ENCODE data around the gene PLAA.
A peak's percentile ranks its signal among the peaks of the same experiment; 100 is the strongest.

Gene PLAA

DNA sequence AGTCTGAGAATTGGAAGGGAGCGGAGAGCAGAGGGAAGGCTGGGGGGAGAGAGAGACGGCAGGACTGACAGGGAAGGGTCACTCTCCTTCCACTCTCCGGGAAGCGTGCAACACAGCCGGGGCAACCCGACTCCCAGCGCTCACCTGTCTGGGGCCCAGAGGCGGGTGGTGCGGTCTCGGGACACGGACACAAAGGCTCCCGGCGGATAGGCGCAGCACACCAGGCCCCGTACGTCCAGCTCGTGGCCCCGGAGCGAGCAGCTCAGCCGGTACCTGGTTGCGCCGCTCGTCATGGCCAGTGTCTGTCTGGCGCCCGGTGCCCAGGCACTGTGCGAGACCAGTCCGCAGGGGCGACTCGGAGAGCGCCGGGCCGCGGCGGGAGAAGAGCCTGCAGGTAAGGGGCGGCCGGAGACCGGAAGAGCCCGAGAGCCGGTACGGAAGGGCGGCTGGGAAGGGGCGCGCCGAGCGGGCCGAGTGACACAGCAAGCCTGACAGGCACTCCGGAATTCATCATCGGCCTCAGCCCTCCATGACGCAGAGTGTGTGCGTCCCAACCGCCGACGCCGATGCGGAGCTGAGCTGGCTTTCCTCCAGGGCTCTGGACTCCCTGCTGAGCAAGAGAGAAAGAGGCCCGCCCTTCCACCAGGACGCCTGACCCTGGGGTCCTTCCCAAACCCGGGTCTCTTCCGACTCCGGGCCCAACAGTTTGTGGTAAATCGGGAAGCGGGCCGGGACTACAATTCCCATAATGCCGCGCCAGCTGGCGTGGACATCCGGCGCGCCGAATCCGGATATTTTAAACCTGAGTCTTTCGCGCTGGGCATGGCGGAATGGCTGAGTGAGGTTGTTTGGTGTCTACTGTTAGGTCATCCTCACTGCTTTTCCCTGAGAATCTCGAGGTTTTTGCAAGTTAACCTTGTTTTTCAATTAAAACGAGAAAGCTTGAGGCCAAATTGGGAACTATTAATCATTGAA is at the start of gene PLAA:
Gene PLAA (minus strand): TSS at position 490 of the 975 bp plus-strand sequence. CDS start 197 bp downstream, at position 293.
- DNase-seq (ENCODE audit: low read depth) = peak; percentile 70
- TF ChIP-seq, protein P1, sequence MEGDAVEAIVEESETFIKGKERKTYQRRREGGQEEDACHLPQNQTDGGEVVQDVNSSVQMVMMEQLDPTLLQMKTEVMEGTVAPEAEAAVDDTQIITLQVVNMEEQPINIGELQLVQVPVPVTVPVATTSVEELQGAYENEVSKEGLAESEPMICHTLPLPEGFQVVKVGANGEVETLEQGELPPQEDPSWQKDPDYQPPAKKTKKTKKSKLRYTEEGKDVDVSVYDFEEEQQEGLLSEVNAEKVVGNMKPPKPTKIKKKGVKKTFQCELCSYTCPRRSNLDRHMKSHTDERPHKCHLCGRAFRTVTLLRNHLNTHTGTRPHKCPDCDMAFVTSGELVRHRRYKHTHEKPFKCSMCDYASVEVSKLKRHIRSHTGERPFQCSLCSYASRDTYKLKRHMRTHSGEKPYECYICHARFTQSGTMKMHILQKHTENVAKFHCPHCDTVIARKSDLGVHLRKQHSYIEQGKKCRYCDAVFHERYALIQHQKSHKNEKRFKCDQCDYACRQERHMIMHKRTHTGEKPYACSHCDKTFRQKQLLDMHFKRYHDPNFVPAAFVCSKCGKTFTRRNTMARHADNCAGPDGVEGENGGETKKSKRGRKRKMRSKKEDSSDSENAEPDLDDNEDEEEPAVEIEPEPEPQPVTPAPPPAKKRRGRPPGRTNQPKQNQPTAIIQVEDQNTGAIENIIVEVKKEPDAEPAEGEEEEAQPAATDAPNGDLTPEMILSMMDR (conservative IDR thresholded peaks at IDR 0.05; ENCODE audit: low read depth, low read length) = no peak
- peak within 1 kb of the TSS; percentile 95 for H3K4me3 ChIP-seq (ENCODE audit: low read length)

DNA sequence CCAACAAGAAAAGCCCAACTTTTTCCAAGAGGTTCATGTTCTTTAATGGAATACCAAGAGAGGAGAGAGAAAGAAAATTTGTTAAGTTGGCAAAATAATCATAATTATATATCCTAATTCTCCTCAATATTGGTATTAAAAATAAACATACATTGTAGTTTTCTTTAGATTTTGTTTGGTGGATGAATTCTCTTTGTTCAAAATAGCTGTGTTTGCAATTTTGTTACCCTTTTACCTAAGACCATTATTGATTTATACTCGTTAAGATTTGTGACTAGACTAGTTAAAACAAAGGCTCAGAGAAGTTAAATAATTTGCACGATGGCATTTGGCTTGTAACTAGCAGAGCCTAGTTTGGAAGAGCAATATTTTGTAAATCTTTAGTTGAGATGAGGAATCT is 48.8 kb upstream of the PLAA start:
- no peak overlapping the region for H3K4me3 ChIP-seq (ENCODE audit: low read length)
- no peak for DNase-seq (ENCODE audit: low read depth)
- TF ChIP-seq, protein P1 (conservative IDR thresholded peaks at IDR 0.05; ENCODE audit: low read depth, low read length) = no peak

DNA sequence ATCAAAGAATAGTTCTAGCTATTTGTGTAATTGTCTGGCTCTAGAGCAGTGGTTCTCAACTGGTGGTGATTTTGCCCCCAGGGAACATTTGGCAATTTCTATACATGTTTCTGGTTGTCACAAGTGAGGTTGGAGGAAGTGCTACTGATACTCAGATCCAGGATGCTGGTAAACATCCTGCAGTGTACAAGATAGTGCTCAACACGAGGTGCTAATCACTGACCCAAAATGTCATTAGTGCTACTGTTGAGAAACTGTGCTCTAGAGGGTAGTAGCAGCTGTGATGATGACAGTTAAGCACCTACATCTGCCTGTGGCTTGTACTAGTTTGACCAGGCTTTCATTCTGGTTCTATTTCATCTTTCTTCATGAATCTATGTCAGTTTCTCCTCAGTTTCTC is 36.3 kb upstream of the PLAA start:
- TF ChIP-seq, protein P1 (conservative IDR thresholded peaks at IDR 0.05; ENCODE audit: low read depth, low read length) = no peak
- DNase-seq (ENCODE audit: low read depth) = no peak
- no peak overlapping the region for H3K4me3 ChIP-seq (ENCODE audit: low read length)

DNA sequence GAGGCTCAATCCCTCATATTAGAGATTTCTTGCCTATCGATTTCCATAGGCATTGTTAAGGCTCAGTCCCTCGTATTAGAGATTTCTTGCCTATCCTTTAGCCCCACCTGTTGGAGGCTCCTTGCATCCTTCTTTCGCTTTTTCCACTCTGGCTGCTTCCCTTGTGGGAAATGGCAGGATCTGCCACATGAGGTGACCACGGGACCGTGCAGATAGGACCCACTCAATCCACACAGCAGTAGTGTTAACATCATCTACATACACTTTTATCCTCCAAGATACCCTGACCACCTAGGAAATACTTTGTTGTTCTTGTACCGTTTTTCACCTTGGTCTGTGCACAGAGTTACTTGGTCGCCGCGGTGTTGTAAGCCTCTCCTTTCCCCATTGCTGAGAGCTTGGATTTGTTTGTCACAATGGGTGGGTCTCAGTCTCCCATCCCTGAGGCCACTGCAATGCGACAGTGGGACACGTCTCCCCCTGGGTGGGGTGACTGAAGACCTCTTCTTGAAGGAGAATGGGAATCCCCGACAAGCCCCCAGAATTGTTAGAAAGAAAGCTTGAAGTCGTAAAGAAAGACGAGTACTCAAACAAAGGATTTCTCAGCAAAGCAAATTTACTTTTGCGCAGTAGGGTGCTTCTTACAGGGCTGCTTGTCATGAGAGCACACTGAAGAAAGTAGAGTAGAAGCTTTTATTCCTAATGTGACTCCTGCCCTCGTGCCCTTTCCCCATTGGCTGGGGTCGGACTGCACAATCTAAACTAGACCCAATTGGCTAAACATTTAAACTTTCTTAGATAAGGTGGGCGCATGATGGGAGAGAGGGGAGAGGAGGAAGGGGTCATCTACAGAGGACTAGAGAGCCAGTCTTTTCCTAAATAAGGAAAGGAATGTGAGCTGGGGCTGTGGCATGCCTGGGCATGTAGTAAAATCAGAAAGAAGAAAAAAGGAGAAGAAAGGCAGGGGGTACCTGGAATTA is 29.0 kb upstream of the PLAA start:
- no peak overlapping the region for H3K4me3 ChIP-seq (ENCODE audit: low read length)
- TF ChIP-seq, protein P1 (conservative IDR thresholded peaks at IDR 0.05; ENCODE audit: low read depth, low read length) = peak; percentile 46
- DNase-seq (ENCODE audit: low read depth) = no peak

DNA sequence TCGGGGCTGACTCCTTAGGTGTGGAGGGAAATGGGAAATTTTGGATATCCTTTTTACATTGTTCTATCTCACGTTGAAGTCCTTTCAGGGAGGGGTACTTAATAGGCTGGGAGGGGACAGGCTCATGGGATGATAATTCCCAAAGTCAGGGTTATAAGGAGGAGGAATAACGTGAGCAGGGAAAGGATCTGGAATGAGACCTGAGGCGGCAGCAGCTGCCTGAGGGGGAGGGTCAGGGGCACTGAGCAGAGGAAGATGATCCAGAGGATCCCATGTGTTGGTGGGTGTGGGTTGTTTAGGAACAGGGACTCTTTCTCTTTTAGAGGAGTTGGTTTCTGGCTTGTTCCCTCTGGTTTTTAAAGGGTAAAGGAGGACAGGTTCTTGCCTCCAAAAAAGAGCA is 27.9 kb upstream of the PLAA start:
- no peak for DNase-seq (ENCODE audit: low read depth)
- TF ChIP-seq, protein P1 (conservative IDR thresholded peaks at IDR 0.05; ENCODE audit: low read depth, low read length) = no peak
- H3K4me3 ChIP-seq (ENCODE audit: low read length) = no peak overlapping the region

DNA sequence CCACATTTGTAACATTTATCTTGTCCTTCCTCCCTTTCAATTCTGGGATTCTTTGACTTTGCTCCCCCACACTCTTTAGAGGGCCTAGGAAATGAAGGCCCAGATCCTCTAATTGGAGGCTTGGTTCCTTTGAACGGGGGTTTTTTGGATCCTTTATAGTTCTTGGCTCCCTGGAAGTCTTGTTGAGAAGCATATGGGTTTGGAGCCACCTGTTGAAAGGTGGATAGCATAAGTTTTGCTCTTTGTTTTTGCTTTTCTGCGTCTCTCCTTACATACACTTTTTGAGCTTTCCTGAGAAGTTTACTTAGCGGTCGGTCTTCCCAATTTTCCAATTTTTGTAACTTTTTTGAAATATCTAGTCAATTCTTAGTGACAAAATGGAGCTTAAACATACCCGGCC is 26.9 kb upstream of the PLAA start:
- H3K4me3 ChIP-seq (ENCODE audit: low read length) = no peak overlapping the region
- DNase-seq (ENCODE audit: low read depth) = no peak
- TF ChIP-seq, protein P1 (conservative IDR thresholded peaks at IDR 0.05; ENCODE audit: low read depth, low read length) = no peak
